HepG2 (cell line): Measurements from ENCODE around the gene SLC22A7. TPM values are rescaled to one million over a fixed set of nuclear protein-coding genes. Genes with fewer than 3 reads are reported as not detected.

Source experiments
- AGO1 ChIP-seq: fragments of 200-400 bp; formaldehyde crosslinking; IDR thresholded peaks from 2 replicates; pipeline ENCODE4 v1.6.1; 2017; ENCODE audit warnings: mild to moderate bottlenecking, low read depth, low read length, moderate library complexity; ENCODE audit not compliant: poor library complexity, severe bottlenecking
- ARNTL ChIP-seq: sonication (generic); formaldehyde crosslinking; IDR thresholded peaks from 2 replicates; pipeline ENCODE4 v1.4.0; 2020; ENCODE audit warnings: mild to moderate bottlenecking, missing genetic modification reagents
- ATF7-NPFF ChIP-seq: sonication (generic); formaldehyde crosslinking; IDR thresholded peaks from 2 replicates; pipeline ENCODE4 v1.8.1; 2023; ENCODE audit warnings: mild to moderate bottlenecking, low read depth, missing genetic modification reagents, moderate library complexity
- DNMT3B ChIP-seq: conservative IDR thresholded peaks from 2 replicates; pipeline ENCODE4 v1.6.1; 2016; ENCODE audit warnings: missing biosample characterization, control low read depth
- ETV5 ChIP-seq: IDR thresholded peaks from 2 replicates; pipeline ENCODE4 v1.6.1; 2018; ENCODE audit warnings: missing biosample characterization, missing genetic modification reagents, inconsistent platforms, borderline replicate concordance
- HNF1B ChIP-seq: sonication (generic); formaldehyde crosslinking; IDR thresholded peaks from 2 replicates; pipeline ENCODE4 v1.5.1; 2020; ENCODE audit warnings: mild to moderate bottlenecking, moderate library complexity, missing genetic modification reagents
- LCORL ChIP-seq, 2 experiments: fragments of 450-650 bp in 1 of 2; sonication (generic) in 1 of 2; formaldehyde crosslinking in 1 of 2; IDR thresholded peaks; 2 replicates each; pipeline versions ENCODE4 v1.5.0 to v1.6.1; 2017 to 2020; ENCODE audit warnings: antibody characterized with exemption in 1 of 2, missing genetic modification reagents in 1 of 2
- ONECUT2 ChIP-seq: sonication (generic); formaldehyde crosslinking; IDR thresholded peaks from 2 replicates; pipeline ENCODE4 v1.4.0; 2020; ENCODE audit warnings: missing genetic modification reagents
- RARG ChIP-seq: sonication (generic); formaldehyde crosslinking; IDR thresholded peaks from 2 replicates; pipeline ENCODE4 v1.4.0; 2020; ENCODE audit warnings: low read depth, mild to moderate bottlenecking, missing genetic modification reagents
- REPIN1 ChIP-seq: sonication (generic); formaldehyde crosslinking; IDR thresholded peaks from 2 replicates; pipeline ENCODE4 v1.8.0; 2022; ENCODE audit warnings: missing genetic modification reagents, low read depth, mild to moderate bottlenecking, borderline replicate concordance
- SNAPC2 ChIP-seq: sonication (generic); formaldehyde crosslinking; IDR thresholded peaks from 2 replicates; pipeline ENCODE4 v1.8.1; 2022; ENCODE audit warnings: mild to moderate bottlenecking, missing genetic modification reagents
- TARDBP ChIP-seq: sonication (generic); formaldehyde crosslinking; IDR thresholded peaks from 2 replicates; pipeline ENCODE4 v1.8.0; 2022; ENCODE audit warnings: mild to moderate bottlenecking, missing genetic modification reagents
- TOE1 ChIP-seq: sonication (generic); formaldehyde crosslinking; IDR thresholded peaks from 2 replicates; pipeline ENCODE4 v1.4.0; 2020; ENCODE audit warnings: mild to moderate bottlenecking, missing genetic modification reagents
- ZNF646 ChIP-seq: sonication (generic); formaldehyde crosslinking; IDR thresholded peaks from 2 replicates; pipeline ENCODE4 v1.9.0; 2021; ENCODE audit warnings: mild to moderate bottlenecking, missing genetic modification reagents
- polyA plus RNA-seq, 8 experiments: library from polyadenylated mRNA; depleted of rRNA in 3 of 8; stranded (reverse) in 7 of 8; unstranded in 1 of 8; fragments of >200 nt; fragmentation: Illumina TruSeq in 4 of 8; extraction: Trizol in 4 of 8; gene quantifications; 2 replicates each; pipeline versions ENCODE4 v1.2.1 to v1.2.3, GENCODE V29; 2011 to 2016; ENCODE audit warnings: low read depth in 4 of 8, missing spikeins in 1 of 8, mixed read lengths in 1 of 8; ENCODE audit not compliant: insufficient read depth in 1 of 8
- total RNA-seq, 5 experiments: library from RNA; depleted of rRNA; stranded (reverse); fragments of >200 nt; fragmentation: Illumina TruSeq; extraction: Trizol; gene quantifications; 2 replicates each; pipeline ENCODE4 v1.2.3, GENCODE V29; 2016; ENCODE audit warnings: low read depth in 1 of 5
- TF ChIP-seq, protein P1 (sequence below): sonication (generic); formaldehyde crosslinking; IDR thresholded peaks from 2 replicates; pipeline ENCODE4 v1.4.0; 2020; ENCODE audit warnings: mild to moderate bottlenecking, missing genetic modification reagents
- TF ChIP-seq, protein P2 (sequence below): sonication (generic); formaldehyde crosslinking; IDR thresholded peaks from 2 replicates; pipeline ENCODE4 v1.5.0; 2020; ENCODE audit warnings: missing genetic modification reagents

The SLC22A7 gene
- total and polyA plus RNA-seq, 2 of the 13 experiments (the other 11 are each of a cell fraction or from before 2014, with no cell fraction given), result 5.3 to 22.6 TPM

- TF ChIP-seq ZNF646 (no peak), REPIN1 (CRISPR knock-in tag) (no peak), LCORL (IDR thresholded peaks at IDR 0.05) (no peak), LCORL (CRISPR knock-in tag; IDR thresholded peaks at IDR 0.05) (no peak), SNAPC2 (CRISPR knock-in tag) (no peak), HNF1B (no peak), TOE1 (CRISPR knock-in tag) (no peak), ARNTL (CRISPR knock-in tag) (no peak), ETV5 (no peak), ONECUT2 (no peak), AGO1 (no peak), ATF7-NPFF (CRISPR knock-in tag) (no peak), DNMT3B (CRISPR knock-in tag) (no peak), TARDBP (CRISPR knock-in tag) (0 out of 2 replicates have a peak, but pooled peaks have one; percentile 36), RARG (CRISPR knock-in tag) (no peak)
- TF ChIP-seq, protein P1, sequence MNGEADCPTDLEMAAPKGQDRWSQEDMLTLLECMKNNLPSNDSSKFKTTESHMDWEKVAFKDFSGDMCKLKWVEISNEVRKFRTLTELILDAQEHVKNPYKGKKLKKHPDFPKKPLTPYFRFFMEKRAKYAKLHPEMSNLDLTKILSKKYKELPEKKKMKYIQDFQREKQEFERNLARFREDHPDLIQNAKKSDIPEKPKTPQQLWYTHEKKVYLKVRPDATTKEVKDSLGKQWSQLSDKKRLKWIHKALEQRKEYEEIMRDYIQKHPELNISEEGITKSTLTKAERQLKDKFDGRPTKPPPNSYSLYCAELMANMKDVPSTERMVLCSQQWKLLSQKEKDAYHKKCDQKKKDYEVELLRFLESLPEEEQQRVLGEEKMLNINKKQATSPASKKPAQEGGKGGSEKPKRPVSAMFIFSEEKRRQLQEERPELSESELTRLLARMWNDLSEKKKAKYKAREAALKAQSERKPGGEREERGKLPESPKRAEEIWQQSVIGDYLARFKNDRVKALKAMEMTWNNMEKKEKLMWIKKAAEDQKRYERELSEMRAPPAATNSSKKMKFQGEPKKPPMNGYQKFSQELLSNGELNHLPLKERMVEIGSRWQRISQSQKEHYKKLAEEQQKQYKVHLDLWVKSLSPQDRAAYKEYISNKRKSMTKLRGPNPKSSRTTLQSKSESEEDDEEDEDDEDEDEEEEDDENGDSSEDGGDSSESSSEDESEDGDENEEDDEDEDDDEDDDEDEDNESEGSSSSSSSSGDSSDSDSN (CRISPR knock-in tag), result no peak
- TF ChIP-seq, protein P2, sequence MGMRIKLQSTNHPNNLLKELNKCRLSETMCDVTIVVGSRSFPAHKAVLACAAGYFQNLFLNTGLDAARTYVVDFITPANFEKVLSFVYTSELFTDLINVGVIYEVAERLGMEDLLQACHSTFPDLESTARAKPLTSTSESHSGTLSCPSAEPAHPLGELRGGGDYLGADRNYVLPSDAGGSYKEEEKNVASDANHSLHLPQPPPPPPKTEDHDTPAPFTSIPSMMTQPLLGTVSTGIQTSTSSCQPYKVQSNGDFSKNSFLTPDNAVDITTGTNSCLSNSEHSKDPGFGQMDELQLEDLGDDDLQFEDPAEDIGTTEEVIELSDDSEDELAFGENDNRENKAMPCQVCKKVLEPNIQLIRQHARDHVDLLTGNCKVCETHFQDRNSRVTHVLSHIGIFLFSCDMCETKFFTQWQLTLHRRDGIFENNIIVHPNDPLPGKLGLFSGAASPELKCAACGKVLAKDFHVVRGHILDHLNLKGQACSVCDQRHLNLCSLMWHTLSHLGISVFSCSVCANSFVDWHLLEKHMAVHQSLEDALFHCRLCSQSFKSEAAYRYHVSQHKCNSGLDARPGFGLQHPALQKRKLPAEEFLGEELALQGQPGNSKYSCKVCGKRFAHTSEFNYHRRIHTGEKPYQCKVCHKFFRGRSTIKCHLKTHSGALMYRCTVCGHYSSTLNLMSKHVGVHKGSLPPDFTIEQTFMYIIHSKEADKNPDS, result no peak
Measured at GRCh38 chr6:43271103-43271815, 26.8 kb upstream of the SLC22A7 start (continued).
